ENCODE measurements around the gene APBB1. TPM values are rescaled to one million over a fixed set of nuclear protein-coding genes. Genes with fewer than 3 reads are reported as not detected.

Gene APBB1
- total and polyA plus RNA-seq, 9 of the 15 experiments (the other 6 are each of a cell fraction or from before 2014, with no cell fraction given), result 0.04 to 0.73 (median 0.40) TPM

- no peak overlapping the region for H3K4me3 ChIP-seq
- POLR2A ChIA-PET, result interaction anchor here (0.8 to 1.1 kb wide), 2 partner anchors 11 to 16 kb away, joined by 3 read pairs; no protein-coding TSS in a partner anchor
- TF ChIP-seq ZNF347 (CRISPR knock-in tag; IDR thresholded peaks at IDR 0.05; ENCODE audit: low read depth) (no peak), SIRT6 (IDR thresholded peaks at IDR 0.05; ENCODE audit: low read depth, low read length) (no peak), SMARCA5 (IDR thresholded peaks at IDR 0.05) (no peak)
- H3K79me2 ChIP-seq (ENCODE audit: control insufficient read depth, insufficient read depth, low read length), result no peaks in the 10 kb centered on the region
- no peaks in the 10 kb centered on the region for H3K36me3 ChIP-seq (ENCODE audit: control insufficient read depth, insufficient read depth, low read length)
- DNase-seq (ENCODE audit: extremely low read depth in 1 of 4, low spot score in 3 of 4), result no peak
- H3K4me2 ChIP-seq (ENCODE audit: insufficient read depth, low read length), result no peak overlapping the region
- 0% methylated on average over 5 of the region's 5 CpGs for WGBS (ENCODE audit: insufficient coverage, low coverage, missing lambda C conversion rate)
- H3K9me1 ChIP-seq (ENCODE audit: control insufficient read depth, insufficient read depth, low read length), result no peaks in the 10 kb centered on the region
- intact Hi-C loops (cut with micrococcal nuclease), result loop anchor here (2.0 kb wide), 2 partner anchors 101 to 329 kb away; no protein-coding TSS in a partner anchor
- no peak overlapping the region for H3K9ac ChIP-seq (ENCODE audit: insufficient read depth in 1 of 2, low read depth in 2 of 2, low read length in 2 of 2)
- CTCF ChIA-PET (ENCODE audit: low intra/inter-chr PET ratio), result interaction anchor here (1.3 kb wide), 1 partner anchor 328 kb away, joined by 3 read pairs; no protein-coding TSS in a partner anchor
- no peak for ATAC-seq
- peaks cover 2 to 9% of the 10 kb centered on the region in 2 experiments; a peak in 4 of 5 replicates for H3K27me3 ChIP-seq (ENCODE audit: control insufficient read depth in 2 of 2, insufficient read depth in 2 of 2, low read length in 2 of 2)
- H3K9me3 ChIP-seq (replicated peaks; ENCODE audit: control insufficient read depth, insufficient read depth, low read depth, low read length), result no peaks in the 10 kb centered on the region
- H2AFZ ChIP-seq (ENCODE audit: low read depth, low read length), result no peak overlapping the region
- peaks cover 0 to 3% of the 10 kb centered on the region in 2 experiments; a peak in 1 of 5 replicates for H3K4me1 ChIP-seq (replicated peaks in 1 of 2; ENCODE audit: control insufficient read depth in 2 of 2, insufficient read depth in 2 of 2, low read length in 2 of 2)
- BruUV-seq (replicated peaks), result no TSS peak
- 0 out of 2 replicates have a peak, but pooled peaks cover 3% of the 10 kb centered on the region for H4K20me1 ChIP-seq (replicated peaks; ENCODE audit: control insufficient read depth, insufficient read depth, low read length)
- H3K27ac ChIP-seq (ENCODE audit: extremely low read depth, low read depth, low read length), result no peak overlapping the region
- in situ Hi-C loops (cut with MboI), result loop anchor here (5.0 kb wide), 1 partner anchor 330 kb away; no protein-coding TSS in a partner anchor
- FAIRE-seq, result no peak
These were observed 67.0 kb downstream of the APBB1 start for GRCh38 chr11:6351782-6352382.

GRCh38 chr11:6350486-6350885 lies 68.4 kb downstream of the APBB1 start:
- POLR2A ChIA-PET, result interaction anchor here (0.6 kb wide), 2 partner anchors 68 to 290 kb away, joined by 3 read pairs; no protein-coding TSS in a partner anchor
- no peak for TF ChIP-seq MAZ (CRISPR knock-in tag; conservative IDR thresholded peaks at IDR 0.05 in 1 of 2, IDR thresholded peaks at IDR 0.05 in 1 of 2)
- no peak for TF ChIP-seq RBM25 (IDR thresholded peaks at IDR 0.05; ENCODE audit: low read depth, low read length, severe bottlenecking)
- TF ChIP-seq, protein P1, sequence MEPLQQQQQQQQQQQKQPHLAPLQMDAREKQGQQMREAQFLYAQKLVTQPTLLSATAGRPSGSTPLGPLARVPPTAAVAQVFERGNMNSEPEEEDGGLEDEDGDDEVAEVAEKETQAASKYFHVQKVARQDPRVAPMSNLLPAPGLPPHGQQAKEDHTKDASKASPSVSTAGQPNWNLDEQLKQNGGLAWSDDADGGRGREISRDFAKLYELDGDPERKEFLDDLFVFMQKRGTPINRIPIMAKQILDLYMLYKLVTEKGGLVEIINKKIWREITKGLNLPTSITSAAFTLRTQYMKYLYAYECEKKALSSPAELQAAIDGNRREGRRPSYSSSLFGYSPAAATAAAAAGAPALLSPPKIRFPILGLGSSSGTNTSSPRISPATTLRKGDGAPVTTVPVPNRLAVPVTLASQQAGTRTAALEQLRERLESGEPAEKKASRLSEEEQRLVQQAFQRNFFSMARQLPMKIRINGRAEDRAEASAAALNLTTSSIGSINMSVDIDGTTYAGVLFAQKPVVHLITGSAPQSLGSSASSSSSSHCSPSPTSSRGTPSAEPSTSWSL (CRISPR knock-in tag; IDR thresholded peaks at IDR 0.05; ENCODE audit: borderline replicate concordance), result no peak
- TF ChIP-seq KDM4B (IDR thresholded peaks at IDR 0.05; ENCODE audit: borderline replicate concordance in 2 of 2, low read depth in 1 of 2), result no peak
- TF ChIP-seq FOXA1 (IDR thresholded peaks at IDR 0.05; ENCODE audit: borderline replicate concordance), result no peak
- no peak for TF ChIP-seq FOSL1 (tag; conservative IDR thresholded peaks at IDR 0.05)
- no peak for TF ChIP-seq ZNF707 (CRISPR knock-in tag; conservative IDR thresholded peaks at IDR 0.05)
- TF ChIP-seq HCFC1 (IDR thresholded peaks at IDR 0.05; ENCODE audit: low read depth, low read length), result no peak
- TF ChIP-seq ZNF830 (CRISPR knock-in tag; IDR thresholded peaks at IDR 0.05), result no peak
- TF ChIP-seq KDM5B (IDR thresholded peaks at IDR 0.05; ENCODE audit: insufficient replicate concordance, low read depth, low read length), result no peak
- TF ChIP-seq TAF1 (IDR thresholded peaks at IDR 0.05; ENCODE audit: control insufficient read depth, extremely low read depth, insufficient read depth, low read length, severe bottlenecking), result no peak

More at GRCh38 chr11:6350486-6350885, 68.4 kb downstream of the APBB1 start:
- DNase-seq (ENCODE audit: extremely low read depth in 1 of 4, low spot score in 3 of 4) (no peak), ATAC-seq (no peak), FAIRE-seq (no peak)
- Histone ChIP-seq H3K4me1 (replicated peaks in 1 of 2; ENCODE audit: control insufficient read depth in 2 of 2, insufficient read depth in 2 of 2, low read length in 2 of 2) (no peaks in the 10 kb centered on the region), H3K27me3 (ENCODE audit: control insufficient read depth in 2 of 2, insufficient read depth in 2 of 2, low read length in 2 of 2) (peaks cover 2 to 16% of the 10 kb centered on the region in 2 experiments; a peak in 4 of 5 replicates), H2AFZ (ENCODE audit: low read depth, low read length) (no peak overlapping the region), H3K27ac (ENCODE audit: extremely low read depth, low read depth, low read length) (no peak overlapping the region), H3K79me2 (ENCODE audit: control insufficient read depth, insufficient read depth, low read length) (no peaks in the 10 kb centered on the region), H3K4me2 (ENCODE audit: insufficient read depth, low read length) (no peak overlapping the region), H3K9ac (ENCODE audit: insufficient read depth in 1 of 2, low read depth in 2 of 2, low read length in 2 of 2) (no peak overlapping the region), H3K9me3 (replicated peaks; ENCODE audit: control insufficient read depth, insufficient read depth, low read depth, low read length) (no peaks in the 10 kb centered on the region), H3K4me3 (no peak overlapping the region), H3K9me1 (ENCODE audit: control insufficient read depth, insufficient read depth, low read length) (no peaks in the 10 kb centered on the region), H3K36me3 (ENCODE audit: control insufficient read depth, insufficient read depth, low read length) (no peaks in the 10 kb centered on the region), H4K20me1 (replicated peaks; ENCODE audit: control insufficient read depth, insufficient read depth, low read length) (0 out of 2 replicates have a peak, but pooled peaks cover 3% of the 10 kb centered on the region)
- intact Hi-C loops (cut with micrococcal nuclease), result no loop called here
- in situ Hi-C loops (cut with MboI), result loop anchor here (5.0 kb wide), 1 partner anchor 328 kb away; no protein-coding TSS in a partner anchor
- 5% methylated on average over 2 of the region's 2 CpGs for WGBS (ENCODE audit: insufficient coverage, low coverage, missing lambda C conversion rate)
- CTCF ChIA-PET (ENCODE audit: low intra/inter-chr PET ratio), result no interaction called here
- BruUV-seq (replicated peaks), result no TSS peak

Measured in K562 (cell line).